NCI-H2081 (cell line): ENCODE measurements around the gene C20orf96.
A peak's percentile ranks its signal among the peaks of the same experiment; 100 is the strongest.

Experiments used
- DNase-seq, 2 experiments: peaks; one replicate each; lab custom pipeline; 2025; lab: John Stamatoyannopoulos, UW

C20orf96 gene

GRCh38 chr20:312067-312466, 21.5 kb upstream of the C20orf96 start:
- no peak for DNase-seq

GRCh38 chr20:311609-312008, 21.1 kb upstream of the C20orf96 start:
- no peak for DNase-seq

GRCh38 chr20:310645-311044, 20.1 kb upstream of the C20orf96 start:
- no peak for DNase-seq

- peak; percentile 31 to 50 for DNase-seq
Observed at GRCh38 chr20:309841-310644, 19.5 kb upstream of the C20orf96 start.

- no peak for DNase-seq
Observed at GRCh38 chr20:309306-309840, 18.8 kb upstream of the C20orf96 start.

GRCh38 chr20:308427-309038, 18.0 kb upstream of the C20orf96 start:
- DNase-seq: no peak

- DNase-seq: no peak
Observed at GRCh38 chr20:305745-306144, 15.2 kb upstream of the C20orf96 start.

- DNase-seq: no peak
Observed at GRCh38 chr20:301886-302848, 11.6 kb upstream of the C20orf96 start.

- no peak for DNase-seq
Observed at GRCh38 chr20:300345-300990, 9.9 kb upstream of the C20orf96 start.

GRCh38 chr20:298776-299391, 8.3 kb upstream of the C20orf96 start:
- DNase-seq: no peak

GRCh38 chr20:297925-298775, 7.6 kb upstream of the C20orf96 start:
- peak; percentile 62 to 78 for DNase-seq

GRCh38 chr20:297098-297924, 6.8 kb upstream of the C20orf96 start, which contains the start of gene ZCCHC3:
TSS of gene ZCCHC3 (plus strand) at chr20:297570. CDS start at chr20:297587, 17 bp downstream.
- peak; percentile 90 to 91 for DNase-seq

GRCh38 chr20:295804-296203, 5.3 kb upstream of the C20orf96 start:
- DNase-seq: no peak

GRCh38 chr20:294602-295001, 4.1 kb upstream of the C20orf96 start:
- no peak for DNase-seq

GRCh38 chr20:289693-290083, 862 bp downstream of the C20orf96 start:
- DNase-seq: no peak

GRCh38 chr20:288956-289692, 1.4 kb downstream of the C20orf96 start:
- no peak for DNase-seq

- no peak for DNase-seq
Observed at GRCh38 chr20:286508-286907, 4.0 kb downstream of the C20orf96 start.

GRCh38 chr20:284172-284571, 6.4 kb downstream of the C20orf96 start:
- DNase-seq: no peak
